ENCODE data around the gene CASK.

The CASK gene

GRCh38 chrX:41912923-41913322, 10.4 kb downstream of the CASK start:
- DNase-seq: no peak

GRCh38 chrX:41909068-41909467, 14.3 kb downstream of the CASK start:
- DNase-seq: no peak

DNA sequence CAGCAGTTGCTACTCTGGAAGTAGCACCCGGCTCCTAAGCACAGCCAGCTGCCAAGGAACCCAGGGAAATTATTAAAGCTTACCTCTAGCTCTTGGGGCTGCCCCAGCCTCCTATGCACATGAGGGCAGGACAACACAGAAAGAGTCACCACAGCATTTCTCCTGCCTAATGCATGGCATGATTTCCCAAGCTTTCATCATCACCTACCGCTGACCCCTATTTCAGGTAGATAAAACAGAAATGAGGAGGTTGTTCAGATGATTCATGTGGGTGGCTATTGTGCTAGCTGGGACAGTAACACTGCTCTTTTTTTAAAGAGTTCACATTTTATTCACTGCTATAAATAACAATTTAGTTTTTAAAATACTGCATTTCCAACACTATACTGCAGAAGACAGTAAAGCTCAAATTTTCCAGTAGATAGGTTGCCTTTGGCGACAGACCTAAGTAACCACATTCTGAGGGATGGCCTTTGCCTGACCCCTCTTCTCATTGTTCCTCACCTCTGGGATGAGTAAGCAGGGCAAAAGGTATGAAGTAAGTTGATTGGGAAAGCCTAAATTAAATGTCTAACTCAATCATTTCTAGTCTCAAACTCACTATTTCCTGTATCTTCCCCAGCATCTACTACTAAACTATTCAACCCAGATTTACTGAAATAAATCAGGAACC, 16.7 kb downstream of the CASK start:
- DNase-seq: no peak

- DNase-seq: no peak
Observed at GRCh38 chrX:41903544-41903943, 19.8 kb downstream of the CASK start.

DNA sequence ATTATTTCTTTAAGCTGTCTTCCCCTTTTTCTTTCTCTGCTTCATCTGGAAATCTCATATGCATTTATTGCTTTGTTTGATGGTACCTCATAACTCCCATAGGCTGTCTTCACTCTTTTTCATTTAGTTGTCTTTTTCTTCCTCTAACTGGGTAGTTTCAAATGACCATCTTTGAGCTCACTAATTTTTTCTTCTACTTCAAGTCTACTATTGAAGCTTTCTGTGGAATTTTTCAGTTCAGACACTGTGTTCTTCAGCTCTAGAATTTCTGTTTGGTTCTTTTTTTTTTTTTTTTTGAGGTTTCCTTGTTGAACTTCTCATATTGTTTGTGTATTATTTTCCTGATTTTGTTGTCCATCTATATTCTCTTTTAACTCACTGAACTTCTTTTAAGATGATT, 23.0 kb downstream of the CASK start:
- DNase-seq: no peak

GRCh38 chrX:41895826-41896225, 27.5 kb downstream of the CASK start:
- DNase-seq: no peak

DNA sequence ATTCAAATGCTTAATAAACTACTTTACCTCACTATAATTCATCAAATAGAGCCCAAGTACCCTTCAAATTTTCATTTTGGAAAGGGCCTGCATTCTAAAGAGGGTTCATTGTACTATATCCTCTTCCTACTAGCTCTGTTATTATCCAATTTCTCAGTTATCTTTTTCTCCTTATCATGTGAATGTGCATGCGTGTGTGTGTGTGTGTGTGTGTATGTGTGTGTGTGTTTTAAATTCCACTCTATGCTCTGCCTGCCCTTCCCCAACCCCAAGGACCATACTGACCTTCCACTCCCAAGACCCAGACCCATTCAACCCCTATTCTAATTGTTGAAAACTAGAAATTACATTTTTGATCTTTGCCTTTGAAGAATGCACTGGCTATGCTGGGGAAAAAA, 33.3 kb downstream of the CASK start:
- DNase-seq: no peak

DNA sequence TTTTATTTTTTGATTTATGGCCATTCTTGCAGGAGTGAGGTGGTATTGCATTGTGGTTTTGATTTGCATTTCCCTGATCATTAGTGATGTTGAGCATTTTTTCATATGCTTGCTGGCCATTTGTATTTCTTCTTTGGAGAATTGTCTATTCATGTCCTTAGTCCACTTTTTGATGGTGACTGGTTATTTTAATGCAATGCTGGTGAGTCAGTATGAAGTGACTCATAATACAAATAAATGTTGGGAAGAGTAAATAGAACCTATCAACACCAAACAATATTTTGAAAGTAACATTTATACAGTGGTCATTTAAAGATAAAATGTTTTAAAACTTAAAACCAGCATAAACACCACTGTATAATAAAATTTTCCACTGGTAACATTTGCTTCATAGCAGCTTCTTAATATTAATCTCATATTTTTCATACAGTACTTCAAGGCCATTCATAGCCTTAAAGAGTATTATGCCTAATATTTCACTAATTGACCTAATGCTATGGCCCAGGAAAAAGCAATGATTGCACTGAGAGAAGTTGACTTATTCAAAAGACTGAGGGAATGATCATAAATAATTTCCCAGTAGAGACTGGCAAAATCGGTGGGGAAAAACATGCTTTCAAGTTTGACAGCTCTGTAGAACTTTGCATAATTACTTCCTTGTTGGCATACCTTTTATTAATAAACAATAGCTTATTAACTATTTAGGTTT, 33.9 kb downstream of the CASK start:
- DNase-seq: no peak

- DNase-seq: no peak
Observed at GRCh38 chrX:41887691-41888090, 35.7 kb downstream of the CASK start.

DNA sequence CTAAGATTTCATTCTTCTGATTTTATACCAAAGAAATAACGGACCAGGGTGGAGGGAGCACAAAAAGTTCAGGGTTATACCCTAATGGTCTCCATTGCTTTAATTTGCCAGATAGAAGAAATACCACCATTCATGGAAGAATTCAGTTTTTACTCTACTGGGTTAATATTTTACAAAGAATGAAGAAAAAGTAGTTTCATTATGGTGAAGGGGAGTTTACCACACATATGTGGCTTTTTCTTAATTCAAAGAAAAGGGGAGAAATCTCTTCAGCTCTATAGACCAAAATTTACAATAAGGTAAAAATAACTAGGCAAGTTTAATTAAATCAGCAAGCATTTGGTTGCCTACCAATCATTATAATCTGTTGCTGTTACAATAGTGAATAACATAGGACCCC, 37.6 kb downstream of the CASK start:
- no peak for DNase-seq

GRCh38 chrX:41881166-41881565, 42.2 kb downstream of the CASK start:
- no peak for DNase-seq

DNA sequence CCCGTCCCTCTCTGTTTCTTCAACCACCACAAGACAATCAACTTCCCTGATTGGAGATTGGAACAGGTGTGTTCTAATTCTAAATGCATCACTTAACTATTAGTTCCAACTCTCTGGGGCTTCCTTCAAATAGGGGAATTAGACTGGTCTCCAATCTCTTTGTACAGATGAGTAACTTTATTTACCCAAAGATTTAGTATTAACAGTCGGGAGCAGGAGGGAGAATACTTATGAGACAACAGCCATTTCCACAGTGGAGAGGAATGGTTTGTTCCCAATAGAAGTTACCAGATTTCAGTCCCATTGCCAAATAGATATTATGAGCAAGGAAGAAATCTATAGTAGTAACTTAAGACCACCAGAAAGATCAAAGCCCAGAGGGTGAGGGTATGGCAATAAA, 46.2 kb downstream of the CASK start:
- no peak for DNase-seq

- DNase-seq: no peak
Observed at GRCh38 chrX:41875142-41875541, 48.2 kb downstream of the CASK start.

GRCh38 chrX:41870719-41871151, 52.6 kb downstream of the CASK start:
- no peak for DNase-seq

GRCh38 chrX:41868392-41868977, 54.9 kb downstream of the CASK start:
- DNase-seq: no peak

- DNase-seq: no peak
Observed at GRCh38 chrX:41863343-41864203, 59.8 kb downstream of the CASK start.

DNA sequence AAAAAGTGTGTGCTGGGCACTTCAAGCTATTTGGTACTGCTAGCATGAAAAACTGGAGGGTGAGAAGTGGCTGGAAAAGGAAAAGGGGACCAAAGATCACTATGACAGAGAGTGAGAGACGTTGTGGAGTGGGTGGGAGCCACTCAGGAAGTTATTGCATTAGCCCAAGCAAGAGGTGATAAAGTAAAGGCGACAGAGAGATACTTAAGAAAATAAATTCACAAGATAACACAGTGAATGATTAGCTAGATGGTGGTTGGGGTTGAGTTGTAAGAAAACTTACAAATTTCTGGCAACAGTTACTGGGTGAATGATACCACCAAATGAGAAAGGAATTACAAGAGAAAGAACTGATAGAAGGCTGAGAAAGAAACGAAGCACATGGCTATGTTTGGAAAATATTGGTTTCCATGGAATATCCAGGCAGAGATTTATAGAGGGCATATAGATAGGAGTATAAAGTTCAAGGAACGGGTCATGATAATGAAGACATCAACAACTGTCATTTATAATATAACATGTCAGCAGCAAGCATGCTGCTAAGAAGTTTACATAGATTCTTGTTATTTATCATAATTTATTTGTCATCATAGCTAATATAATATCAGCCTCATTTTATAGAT, 60.7 kb downstream of the CASK start:
- DNase-seq: no peak

DNA sequence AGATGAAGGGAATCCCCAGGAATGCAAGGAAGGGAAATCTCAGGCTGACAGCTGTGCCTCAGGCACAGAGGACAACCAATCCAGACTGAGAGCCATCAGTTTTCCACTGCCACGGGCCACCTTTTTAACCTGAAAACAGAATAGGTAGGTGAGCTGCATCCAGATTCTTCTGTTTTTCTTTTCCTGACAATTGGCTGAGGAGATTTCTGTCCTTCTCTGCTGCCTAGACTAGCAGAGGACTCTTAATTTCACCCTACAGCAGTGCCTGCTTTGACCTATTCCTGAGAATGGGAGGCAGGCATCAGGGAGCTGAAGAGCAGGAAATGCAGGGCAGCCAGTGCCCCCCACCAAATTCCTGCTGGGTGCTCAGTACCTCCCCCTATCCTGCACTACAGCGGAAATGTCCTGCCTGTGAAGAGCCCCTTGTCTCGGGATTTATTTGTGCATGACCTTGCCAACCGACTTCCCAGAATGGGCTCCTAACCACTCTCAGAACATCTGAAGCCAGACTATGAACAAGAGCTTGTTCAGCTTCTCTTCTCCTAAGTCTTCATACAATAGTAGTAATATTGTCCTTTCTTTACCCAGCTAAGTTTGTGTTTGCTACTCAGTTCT, 65.1 kb downstream of the CASK start:
- DNase-seq: no peak

DNA sequence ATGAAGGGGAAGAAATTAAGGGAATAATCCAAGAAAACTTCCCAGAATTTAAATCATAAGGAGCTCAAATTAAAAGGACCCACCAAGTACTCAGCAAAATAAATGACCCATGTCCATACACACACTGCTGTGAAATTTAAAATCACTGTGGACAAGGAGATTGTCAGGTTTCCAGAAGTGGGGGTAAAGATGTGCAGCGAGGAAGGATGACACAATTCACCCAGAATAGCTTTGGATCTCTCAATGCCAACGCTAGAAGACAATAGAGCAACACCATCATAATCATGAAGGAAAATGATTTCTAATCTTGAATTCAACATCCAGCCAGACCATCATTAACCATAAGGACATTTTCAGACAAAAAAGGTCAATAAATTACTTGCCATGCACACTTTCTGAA, 65.7 kb downstream of the CASK start:
- no peak for DNase-seq

DNA sequence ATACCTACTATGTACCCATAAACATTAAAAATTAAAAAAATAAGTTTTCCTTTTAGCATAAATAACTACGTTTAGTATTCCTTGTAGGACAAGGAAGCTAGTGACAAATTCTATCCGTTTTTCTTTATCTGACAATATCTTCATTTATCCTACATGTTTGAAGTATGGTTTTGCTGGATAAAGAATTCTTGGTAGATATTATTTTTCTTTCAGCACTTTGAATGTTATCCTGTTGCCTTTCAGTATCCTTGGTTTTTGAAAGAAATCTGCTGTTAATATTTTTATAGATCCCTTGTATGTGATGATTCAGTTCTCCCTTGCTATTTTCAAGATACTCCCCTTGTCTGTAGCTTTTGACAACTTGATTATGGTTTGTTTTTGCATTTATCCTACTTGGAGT, 76.6 kb downstream of the CASK start:
- DNase-seq: no peak

GRCh38 chrX:41837270-41837944, 85.9 kb downstream of the CASK start:
- no peak for DNase-seq

DNA sequence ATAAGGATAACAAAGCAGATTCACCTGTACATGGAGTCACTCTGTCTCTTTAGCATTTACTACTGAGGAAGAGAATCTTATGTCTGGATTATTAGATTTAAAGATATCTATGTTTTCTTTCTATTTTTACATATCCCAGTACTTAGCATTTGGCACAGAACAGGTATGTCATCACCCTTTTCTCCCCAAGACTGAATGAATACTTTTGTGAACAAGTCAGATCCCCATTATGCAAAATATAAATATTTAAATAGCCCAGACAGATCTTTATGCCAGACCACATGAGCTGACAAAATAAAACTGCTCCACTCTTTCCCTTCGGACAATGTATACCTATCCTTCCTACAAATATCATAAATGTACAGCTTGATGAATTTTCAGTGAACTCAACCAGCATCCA, 94.5 kb downstream of the CASK start:
- no peak for DNase-seq

Data from amniotic stem cell (primary cell).